GM18909 (cell line): ENCODE data around the gene ADAMTSL1.

Experiments used
- ATAC-seq: cut with Tn5 transposase; IDR thresholded peaks from one replicate; pipeline ENCODE4 v1.9.1; 2021; ENCODE audit warnings: mild to moderate bottlenecking; ENCODE audit not compliant: unreplicated experiment, poor library complexity

Gene ADAMTSL1

DNA sequence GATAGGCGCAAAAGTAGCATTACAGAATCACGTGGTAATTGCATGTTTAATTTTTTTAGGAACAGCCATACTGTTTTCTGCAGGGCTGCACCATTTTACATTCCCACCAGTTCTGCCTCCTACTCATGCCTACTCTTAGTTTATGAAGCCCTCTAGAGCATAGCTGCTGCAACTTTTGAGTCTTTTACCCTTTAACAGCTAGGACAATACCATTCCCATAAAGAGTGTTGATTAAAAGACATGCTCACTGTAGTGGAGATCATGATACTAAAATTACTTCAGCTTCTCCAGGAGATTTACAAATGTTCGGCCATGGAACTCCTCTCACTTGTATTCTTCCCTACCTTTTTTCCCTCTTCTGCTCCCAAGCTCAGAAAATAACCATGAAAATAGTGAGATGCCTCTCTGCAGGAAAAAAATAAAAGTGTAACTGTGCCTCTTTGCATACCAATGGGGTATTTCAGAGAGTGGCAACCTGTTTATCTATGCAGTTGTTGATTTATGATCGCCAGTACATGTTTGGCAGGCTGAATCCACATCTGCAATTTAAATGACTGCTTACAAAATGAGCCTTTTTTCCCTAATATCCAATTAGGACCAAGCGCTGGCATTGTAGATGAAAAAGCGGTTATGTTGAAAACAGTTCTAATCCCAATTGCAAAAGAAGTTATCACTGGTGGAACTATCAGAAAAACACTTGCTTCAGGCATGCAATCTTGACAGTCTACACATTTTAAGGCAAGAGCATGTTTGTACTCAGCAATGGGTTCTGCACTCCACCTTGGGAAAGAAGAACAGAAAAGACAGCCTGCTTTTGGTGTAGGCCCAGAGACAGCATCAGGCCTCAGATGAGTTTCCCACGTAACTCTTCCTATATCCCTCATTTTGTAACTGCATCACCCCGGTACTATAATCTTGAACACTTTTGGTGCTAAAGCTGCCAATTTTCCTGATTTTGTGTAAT, 131.1 kb downstream of the ADAMTSL1 start:
- no peak for ATAC-seq

DNA sequence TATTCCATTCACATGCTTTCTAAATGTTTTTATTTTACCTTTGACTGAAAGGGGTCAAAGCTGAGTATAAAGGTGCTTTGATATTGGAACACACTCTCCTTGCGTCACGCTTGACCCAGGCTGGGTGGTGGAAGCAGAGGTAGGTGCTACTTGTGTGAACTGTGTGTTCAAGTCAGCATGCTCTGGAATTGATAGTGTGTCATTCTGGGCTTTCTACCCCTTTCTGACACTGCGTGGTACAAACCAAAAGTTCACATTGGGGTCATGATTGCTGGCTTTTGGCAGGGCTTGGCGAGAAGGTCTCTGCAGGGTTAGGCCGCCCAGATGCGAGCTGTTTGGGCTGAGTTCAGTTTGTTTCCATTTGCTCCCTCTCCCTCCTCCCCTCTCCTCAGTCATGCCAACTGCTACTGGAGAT, 131.8 kb downstream of the ADAMTSL1 start:
- ATAC-seq: no peak

DNA sequence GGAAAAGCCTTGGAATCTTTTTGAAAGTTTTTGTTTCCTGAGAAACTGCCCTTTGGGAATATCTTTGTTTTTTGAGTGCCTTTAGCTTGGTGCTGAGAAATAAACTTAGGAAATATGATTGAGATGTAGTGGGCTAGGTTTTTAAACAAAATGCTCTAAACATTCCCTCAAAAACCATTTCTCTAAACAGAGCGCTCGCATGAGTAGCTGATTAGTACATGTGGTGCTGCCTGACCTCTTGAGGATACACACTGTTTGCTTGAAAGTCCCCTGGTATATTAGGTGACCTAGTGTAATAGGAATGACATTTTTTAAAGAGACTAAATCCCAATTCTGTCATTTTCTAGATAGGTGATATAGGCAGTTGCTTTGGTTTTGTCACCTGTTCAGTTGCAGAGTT, 132.3 kb downstream of the ADAMTSL1 start:
- no peak for ATAC-seq

DNA sequence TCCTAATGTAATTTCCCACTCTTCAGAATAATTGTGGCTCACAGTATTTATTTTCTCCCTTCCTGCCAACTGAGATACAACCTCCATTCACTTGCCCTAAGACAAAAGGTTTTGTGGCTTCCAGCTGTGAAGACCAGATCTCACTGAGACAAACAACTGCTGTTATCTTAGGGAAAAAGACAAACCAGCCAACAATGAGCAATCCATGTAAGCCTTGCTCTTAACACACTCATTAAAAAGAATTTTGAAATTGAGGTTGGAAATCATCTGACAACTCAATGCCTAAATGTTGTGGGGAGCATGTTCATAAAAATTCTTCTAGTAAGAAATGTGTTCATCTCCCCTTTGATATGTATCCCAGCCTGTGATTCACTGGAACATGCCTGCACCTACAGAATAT, 132.9 kb downstream of the ADAMTSL1 start:
- no peak for ATAC-seq

DNA sequence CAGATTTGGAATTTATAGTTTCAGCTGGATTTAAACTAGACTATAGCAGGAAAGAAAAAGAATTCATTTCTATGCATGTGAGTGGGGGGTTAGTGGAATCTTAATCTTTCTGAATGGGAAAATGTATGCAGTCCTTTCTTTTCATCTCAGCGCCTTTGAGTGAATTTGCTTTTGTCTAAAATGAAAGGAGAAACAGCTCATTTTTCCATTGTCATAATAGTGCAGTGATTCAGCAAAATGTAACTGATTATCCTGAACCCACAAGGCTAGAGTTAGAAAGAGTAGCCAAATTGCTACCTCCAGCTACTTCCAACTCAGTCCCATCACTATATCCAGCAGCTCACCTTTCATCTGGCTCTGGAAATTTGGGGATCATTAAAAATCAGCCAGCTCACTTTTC, 134.4 kb downstream of the ADAMTSL1 start:
- ATAC-seq: no peak

DNA sequence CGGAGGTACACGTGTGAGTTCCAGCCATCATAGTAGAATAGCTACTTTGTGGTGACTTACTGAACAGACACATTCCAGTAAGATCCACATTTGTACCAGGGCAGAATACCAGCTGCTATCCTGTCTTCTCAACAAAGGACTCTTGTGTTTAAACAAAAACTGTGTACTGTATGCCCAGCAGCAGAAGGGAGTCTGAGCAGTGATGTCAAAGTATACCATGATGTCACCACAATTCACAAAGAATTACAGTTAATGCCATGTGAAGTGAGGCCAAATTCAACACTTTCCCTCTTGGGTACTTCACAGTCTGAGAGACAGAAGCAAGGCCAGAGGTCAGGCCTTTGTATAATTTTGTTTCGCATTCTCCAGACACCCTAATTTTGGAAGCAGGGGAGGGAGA, 137.0 kb downstream of the ADAMTSL1 start:
- ATAC-seq: no peak

DNA sequence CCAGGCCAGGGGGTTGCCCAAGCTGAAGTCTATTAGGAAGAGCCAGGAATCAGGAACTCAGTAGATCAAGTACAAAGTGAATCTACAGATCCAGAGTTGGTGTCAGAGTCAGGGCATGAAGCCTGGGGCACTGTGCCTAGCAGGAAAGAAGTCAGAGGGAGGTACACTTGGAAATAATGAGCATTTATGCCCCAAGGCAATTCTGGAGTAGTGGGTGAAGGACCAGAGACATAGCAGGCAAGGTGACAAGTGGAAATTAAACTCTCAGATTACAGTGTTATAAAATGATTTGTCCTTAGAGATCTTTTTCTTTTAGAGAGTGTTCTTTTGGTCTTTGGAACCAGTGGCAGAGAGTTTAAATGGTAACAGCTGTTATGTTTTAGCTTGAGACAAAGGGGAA, 138.0 kb downstream of the ADAMTSL1 start:
- no peak for ATAC-seq

DNA sequence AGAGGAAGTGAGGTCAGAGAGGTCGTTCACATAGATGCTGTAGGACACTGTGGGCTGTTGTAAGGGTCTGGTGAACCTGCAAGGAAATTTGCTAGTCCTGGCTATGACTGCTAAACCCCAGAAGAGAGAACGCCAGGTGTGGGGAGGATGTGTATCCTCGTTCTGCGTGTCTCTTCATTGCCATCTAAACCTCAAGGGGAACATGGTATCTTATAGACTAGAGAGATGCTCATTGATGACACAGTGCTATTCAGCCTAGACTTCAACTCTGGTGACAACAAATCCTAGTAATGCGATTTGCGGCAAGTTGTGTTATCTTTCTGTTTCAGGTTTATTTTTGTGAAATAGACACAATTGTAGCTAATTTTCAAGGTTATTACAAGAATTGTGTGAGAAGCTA, 140.2 kb downstream of the ADAMTSL1 start:
- ATAC-seq: no peak

DNA sequence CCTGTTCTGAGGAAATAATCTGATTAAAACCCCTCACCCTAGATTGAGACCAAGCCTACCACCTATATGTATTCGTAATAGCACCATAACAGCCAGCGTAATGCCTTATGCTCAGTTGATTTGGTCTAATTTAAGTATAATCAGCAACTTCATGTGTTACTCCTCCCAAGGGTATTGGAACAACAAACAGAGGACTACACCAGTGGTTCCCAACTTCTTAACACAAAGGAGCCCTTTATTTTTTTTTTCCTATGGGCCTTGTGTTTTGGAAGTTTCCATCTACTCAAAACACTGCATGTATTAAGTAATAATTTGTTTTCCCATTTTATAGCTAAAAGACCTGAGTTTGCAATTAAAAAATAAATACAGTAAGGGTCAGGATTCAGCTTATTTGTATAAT, 140.7 kb downstream of the ADAMTSL1 start:
- ATAC-seq: no peak

DNA sequence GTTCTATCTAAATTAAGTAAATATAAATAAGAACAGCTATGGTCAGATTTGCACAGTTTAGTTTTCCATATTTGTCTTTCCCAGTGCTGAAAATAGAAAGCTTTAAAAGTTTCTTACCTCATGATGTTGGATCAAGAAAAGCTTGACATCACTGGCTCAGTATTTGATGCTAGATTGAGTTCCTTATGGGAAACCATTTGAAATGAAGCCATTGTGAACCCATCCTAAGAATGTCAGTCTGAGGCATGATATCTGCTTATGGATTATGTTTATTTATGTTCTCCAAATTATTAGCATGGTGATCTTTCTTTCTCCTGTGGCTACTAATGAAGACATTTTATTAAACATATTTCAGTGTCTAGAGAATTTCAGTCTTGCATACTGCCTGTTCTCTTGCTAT, 143.0 kb downstream of the ADAMTSL1 start:
- no peak for ATAC-seq

DNA sequence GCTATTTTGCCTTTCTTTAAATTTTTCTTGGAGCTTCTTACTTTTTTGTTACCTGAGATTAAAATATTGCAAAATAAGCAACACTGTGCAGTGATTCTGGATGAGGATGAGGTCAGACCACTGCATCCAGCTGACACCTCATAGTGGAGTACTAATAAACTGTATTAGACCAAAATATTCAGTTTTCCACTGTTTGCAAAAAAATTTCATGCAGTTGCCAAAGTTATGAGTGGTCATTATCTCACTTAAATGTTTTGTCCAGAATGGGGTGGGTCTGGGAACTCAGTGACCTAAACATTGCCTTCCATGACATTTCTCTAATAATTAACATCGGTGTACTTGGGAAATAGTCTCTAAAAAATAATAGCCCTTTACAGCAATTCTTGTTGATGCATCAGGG, 143.8 kb downstream of the ADAMTSL1 start:
- ATAC-seq: no peak

DNA sequence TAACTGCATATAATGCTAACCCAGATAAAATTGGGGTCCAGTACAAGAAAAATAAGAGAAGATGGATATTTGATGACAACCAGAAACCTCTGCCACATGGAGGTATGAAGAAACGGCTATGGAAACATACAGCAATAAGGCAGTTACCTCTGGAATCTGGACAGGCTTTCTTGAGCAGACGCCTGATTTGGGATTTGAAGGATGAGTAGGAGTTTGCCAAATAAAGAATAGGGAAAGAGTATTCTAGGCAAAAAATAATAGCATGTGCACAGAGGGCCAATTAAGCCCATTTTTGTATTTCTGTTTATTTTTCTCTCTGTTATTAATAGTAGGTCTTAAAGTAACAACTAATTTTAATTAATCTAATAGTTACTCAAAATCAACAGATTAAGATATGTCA, 144.9 kb downstream of the ADAMTSL1 start:
- ATAC-seq: no peak

DNA sequence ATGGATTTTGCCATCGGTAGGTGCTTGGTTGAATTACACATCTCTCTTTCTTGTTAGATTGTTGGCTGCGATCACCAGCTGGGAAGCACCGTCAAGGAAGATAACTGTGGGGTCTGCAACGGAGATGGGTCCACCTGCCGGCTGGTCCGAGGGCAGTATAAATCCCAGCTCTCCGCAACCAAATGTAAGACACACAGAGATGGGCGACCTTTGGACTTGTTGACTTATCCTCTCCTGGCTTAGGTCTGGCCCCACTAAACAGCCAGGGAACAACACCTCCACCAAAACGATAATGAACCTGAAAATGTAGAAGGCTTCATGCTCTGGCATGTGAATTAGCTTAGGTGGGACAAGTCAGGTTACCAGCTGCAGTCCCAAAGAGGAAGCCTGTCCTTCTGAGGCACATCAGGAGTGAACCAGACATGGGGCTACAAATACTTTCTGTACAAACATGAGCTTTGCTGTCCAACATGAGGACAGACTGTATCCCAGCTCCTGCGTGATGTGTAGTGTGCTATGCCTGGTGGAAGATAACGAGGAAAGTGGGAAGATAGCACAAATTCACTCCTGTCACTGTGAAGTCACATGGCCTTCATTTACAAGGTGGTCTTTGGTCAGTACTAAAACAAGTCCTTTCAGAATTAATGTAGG, 148.4 kb downstream of the ADAMTSL1 start:
- ATAC-seq: no peak

DNA sequence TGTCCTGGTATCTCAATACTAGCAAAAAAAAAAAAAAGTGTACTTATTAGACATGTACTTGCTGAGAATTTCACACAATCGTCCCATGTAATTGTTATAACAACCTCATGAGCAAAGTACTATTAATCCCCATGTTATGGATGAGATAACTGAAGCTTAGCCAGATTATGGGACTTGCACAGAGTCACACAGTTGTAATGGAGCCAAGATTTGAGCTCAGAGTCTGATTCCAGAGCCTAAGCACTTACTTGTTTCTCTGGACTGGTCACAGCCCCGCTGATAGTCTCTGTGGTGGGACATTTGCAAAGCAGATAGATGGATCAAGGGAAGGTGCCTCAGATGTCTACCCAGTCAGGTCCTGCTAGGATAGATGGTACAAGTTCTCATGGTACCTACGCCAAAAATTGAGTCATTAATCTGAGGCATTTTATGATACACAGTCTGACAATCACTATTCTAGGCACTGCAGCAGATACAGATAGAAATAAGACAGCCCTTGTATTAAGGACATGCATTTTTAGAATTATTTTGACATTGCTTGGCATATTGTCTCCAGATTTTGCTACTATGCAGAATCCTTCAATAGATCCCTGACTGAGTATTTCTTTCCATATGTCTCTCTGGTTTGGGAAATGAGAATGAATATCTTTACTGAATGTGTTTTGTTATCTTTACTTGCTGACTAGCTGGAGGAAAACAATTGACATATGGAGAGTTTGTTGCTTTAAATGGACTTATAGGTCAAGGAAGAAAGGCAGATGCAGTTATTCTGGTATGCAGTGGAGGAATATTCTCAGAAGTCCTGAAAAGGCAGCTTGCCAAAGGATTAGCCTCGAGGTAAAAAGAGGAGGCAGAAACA, 149.5 kb downstream of the ADAMTSL1 start:
- no peak for ATAC-seq

DNA sequence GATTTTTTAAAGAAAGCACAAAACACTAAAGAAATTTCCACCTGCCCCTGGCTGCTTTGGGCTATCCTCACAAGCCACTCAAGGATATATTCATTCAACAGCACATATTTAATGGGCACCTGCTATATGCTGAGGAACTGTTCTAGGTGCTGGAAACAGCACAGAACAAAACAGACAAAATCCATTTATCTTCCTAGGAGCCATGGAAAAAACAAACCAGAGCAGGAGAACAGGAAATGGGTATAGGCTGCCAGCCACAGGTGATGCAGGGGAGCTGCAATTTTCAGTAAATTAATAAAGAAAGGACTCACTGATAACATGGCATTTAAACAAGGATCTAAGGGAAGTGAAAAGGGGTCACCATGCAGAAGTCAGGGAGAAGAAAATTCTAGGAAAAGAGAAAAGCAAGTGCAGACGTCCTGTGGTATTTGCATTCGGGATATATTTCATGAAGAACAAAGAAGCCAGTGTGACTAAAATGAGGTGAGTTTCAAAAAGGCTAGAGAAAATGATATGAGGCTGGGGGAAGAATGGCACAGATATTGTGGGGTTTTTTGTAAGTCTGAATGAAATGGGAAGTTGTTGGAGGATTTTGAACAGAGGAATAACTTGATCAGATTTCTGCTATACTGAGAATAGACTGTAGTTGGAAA, 152.2 kb downstream of the ADAMTSL1 start:
- ATAC-seq: no peak

DNA sequence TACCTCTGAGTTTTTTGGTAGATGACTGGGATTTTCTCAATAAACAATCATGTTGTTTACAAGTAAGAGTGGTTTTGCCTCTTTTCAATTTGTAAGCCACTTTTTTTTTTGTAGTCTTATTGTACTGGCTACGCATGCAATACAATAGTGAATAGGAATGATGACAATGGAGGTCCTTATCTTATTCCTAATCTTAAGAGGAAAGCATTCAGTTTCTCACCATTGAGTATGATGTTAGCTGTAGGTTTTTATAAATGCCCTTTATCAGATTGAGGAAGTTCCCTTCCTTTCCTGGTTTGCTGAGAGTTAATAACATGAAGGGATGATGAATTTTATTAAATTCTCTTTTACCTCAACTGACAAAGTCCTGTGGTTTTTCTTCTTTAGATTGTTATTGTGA, 155.2 kb downstream of the ADAMTSL1 start:
- no peak for ATAC-seq

DNA sequence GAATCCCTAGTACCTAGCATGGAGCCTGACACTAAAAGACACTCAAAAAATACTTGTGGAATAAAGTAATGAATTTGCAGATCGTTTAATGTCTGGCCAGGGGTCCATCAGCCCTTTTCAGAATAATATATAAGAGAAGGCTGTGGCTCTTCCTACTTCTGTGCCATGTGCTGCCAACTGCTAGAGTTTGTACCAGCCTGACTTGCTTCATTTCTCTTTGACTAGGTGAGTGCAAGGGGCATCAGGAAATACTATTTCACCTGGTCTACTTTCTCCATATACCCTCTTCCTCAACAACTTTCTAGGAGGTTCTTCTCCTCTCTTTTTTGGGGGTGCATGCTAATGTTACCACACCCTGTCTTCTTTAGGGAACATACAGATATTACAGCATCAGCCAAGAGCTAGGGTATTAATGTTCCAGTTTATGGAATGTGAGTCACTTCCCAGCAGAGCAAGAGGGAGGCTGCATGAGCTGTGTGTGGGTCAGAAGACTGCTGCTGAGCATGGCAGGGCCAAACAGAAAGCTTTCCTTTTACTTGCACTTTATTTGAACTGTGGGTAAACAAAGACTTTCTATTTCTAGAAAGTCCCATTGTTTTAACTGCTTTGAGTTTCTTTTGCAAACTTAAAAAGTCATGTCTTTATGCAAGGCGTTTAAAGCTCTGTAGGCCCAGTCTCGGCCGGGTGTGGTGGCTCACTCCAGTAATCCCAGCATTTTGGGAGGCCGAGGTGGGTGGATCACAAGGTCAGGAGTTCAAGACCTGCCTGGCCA, 158.9 kb downstream of the ADAMTSL1 start:
- no peak for ATAC-seq

DNA sequence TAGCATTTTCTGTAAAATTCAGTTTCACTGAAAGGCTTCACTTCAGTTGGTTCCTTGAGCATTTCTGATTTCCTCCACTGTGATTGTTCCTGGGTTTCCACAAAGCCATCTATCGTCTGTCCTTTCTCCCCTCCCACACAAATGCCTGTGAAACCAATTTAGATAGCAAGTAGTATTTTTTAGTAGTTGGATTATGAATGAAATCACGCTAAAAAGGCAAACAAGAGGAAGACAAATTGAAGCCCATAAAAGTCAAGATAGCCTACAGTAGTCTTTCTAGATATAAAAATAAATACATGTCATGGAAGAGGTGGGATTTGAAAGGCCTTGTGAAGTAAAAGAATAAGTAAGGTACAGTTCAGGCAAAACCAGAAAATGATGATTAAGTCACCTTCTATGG, 162.8 kb downstream of the ADAMTSL1 start:
- no peak for ATAC-seq

DNA sequence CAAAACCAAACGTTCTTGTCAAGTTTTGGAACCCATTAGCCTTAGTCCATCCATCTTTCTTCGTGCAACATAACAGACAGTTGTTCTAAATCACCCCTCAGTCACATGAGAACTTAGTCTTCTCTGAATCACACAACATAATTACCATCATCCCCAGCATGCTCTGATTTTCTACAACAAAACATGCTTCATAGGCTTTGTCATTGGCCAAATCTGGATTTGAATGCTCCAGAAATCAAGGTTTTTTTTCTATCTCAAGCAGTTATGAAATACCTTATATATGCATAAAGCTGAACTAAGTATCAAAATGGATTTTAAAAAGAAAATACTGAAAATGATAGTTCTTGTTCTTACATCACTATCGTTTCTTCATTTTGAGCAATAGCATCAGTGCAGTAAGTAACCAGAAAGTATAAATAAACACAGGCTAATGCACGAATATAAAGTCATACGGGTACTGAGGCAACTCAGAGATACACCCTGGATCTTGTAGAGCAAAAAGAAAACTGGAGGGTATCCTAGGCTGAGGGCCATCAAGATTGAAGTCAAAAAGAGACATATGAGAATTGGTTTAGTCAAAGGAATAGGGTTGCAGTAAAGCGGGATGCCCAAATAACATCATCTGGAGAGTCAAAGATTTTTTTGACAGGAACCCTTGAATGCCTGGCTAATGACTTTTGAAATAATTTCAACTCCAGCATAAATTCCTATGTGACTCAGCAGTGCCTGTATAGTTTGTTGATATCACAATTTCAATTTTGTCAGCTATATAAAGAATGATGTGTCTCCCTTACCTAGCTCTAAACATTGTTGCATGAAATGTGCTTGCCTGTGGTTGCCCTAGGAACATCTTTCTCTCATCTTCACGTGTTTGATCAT, 164.7 kb downstream of the ADAMTSL1 start:
- ATAC-seq: no peak
